IMR-90 (cell line): ENCODE data around the gene L1TD1.

Experiments
- RAD21 ChIP-seq: IDR thresholded peaks from 2 replicates; pipeline ENCODE4 v1.6.1; 2012; ENCODE audit warnings: low read length, improper control_type of control experiment
- TF ChIP-seq, protein P1 (sequence below): conservative IDR thresholded peaks from 2 replicates; pipeline ENCODE4 v1.5.1; 2012; ENCODE audit warnings: mild to moderate bottlenecking, low read depth, low read length, improper control_type of control experiment

DNA sequence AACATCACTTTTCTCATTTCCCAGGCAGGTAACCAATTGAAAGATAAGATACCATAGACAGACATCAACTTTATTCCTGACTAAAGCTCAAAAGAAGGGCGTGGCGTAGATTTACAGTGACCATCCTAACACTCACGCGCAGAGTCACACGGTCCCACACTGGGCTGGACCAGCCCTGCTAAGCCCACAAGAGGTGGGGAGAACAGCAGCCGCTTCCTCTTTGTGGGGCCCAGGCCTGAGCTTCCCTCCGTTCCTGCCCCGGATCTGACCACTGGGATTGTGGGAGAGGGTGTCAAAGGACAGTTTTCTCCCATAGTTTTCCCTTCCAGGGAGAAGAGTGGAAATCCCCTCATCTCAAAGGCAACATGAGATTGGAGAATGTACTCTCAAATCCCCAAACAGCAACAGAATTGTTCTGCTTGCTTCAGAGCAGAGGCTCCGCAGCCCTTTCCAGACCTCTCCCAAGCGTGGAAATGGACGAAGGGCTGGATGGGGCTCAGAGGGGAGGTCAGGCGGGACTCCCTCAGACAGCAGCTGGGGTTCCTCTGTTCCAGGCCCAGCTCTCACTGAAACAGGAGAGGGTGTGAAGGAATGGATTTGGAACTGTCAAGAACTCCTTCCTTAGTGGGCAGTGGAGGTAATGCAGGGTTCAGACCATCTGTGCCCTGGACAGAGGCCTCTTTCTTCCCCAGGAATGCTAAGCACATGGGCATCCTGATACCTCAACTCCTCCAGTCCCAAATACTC is 33.7 kb downstream of the L1TD1 start:
- TF ChIP-seq, protein P1, sequence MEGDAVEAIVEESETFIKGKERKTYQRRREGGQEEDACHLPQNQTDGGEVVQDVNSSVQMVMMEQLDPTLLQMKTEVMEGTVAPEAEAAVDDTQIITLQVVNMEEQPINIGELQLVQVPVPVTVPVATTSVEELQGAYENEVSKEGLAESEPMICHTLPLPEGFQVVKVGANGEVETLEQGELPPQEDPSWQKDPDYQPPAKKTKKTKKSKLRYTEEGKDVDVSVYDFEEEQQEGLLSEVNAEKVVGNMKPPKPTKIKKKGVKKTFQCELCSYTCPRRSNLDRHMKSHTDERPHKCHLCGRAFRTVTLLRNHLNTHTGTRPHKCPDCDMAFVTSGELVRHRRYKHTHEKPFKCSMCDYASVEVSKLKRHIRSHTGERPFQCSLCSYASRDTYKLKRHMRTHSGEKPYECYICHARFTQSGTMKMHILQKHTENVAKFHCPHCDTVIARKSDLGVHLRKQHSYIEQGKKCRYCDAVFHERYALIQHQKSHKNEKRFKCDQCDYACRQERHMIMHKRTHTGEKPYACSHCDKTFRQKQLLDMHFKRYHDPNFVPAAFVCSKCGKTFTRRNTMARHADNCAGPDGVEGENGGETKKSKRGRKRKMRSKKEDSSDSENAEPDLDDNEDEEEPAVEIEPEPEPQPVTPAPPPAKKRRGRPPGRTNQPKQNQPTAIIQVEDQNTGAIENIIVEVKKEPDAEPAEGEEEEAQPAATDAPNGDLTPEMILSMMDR: no peak
- TF ChIP-seq RAD21: no peak
